Neural crest cell (in vitro differentiated cells): ENCODE measurements around the gene CTSK. TPM values are rescaled to one million over a fixed set of nuclear protein-coding genes. Genes with fewer than 3 reads are reported as not detected.

ENCODE experiments used
- DNase-seq: peaks from one replicate; pipeline ENCODE4 v3.0.0; 2021; ENCODE audit warnings: low read depth, mixed read lengths, low spot score
- H3K27ac Mint-ChIP-seq: one replicate; pipeline ENCODE4 v1.8.0; 2021; ENCODE audit warnings: mild to moderate bottlenecking, mixed read lengths; ENCODE audit not compliant: unreplicated experiment
- H3K27me3 Mint-ChIP-seq: 2 replicates; pipeline ENCODE4 v1.8.0; 2021; ENCODE audit warnings: low read depth, mild to moderate bottlenecking, mixed read lengths
- H3K36me3 Mint-ChIP-seq: 2 replicates; pipeline ENCODE4 v1.8.0; 2021; ENCODE audit warnings: low read depth, mild to moderate bottlenecking, mixed read lengths
- H3K4me1 Mint-ChIP-seq: 2 replicates; pipeline ENCODE4 v1.8.0; 2021; ENCODE audit warnings: mixed read lengths
- H3K4me3 Mint-ChIP-seq: one replicate; pipeline ENCODE4 v1.8.0; 2021; ENCODE audit warnings: mild to moderate bottlenecking, mixed read lengths
- H3K9me3 Mint-ChIP-seq: 2 replicates; pipeline ENCODE4 v1.8.0; 2021; ENCODE audit warnings: mixed read lengths
- CTCF ChIP-seq: fragments of 200-600 bp; sonication (generic); conservative IDR thresholded peaks from 2 replicates; pipeline ENCODE4 v1.5.0; 2021; ENCODE audit warnings: antibody characterized with exemption, mild to moderate bottlenecking
- total RNA-seq: library from RNA; stranded (reverse); gene quantifications from 2 replicates; pipeline ENCODE4 v1.2.1, GENCODE V29; 2021

Gene CTSK
- total RNA-seq, 1 donor from 2014 or later = 5.8 TPM

GRCh38 chr1:150809651-150810050, 1.6 kb upstream of the CTSK start:
- TF ChIP-seq CTCF = no peak
- H3K4me3 Mint-ChIP-seq = no peak overlapping the region
- no peaks in the 10 kb centered on the region for H3K4me1 Mint-ChIP-seq
- no peaks in the 10 kb centered on the region for H3K9me3 Mint-ChIP-seq
- H3K36me3 Mint-ChIP-seq = no peaks in the 10 kb centered on the region
- no peak overlapping the region for H3K27ac Mint-ChIP-seq
- no peaks in the 10 kb centered on the region for H3K27me3 Mint-ChIP-seq
- no peak for DNase-seq

GRCh38 chr1:150808846-150809245, 786 bp upstream of the CTSK start:
- no peak overlapping the region for H3K4me3 Mint-ChIP-seq
- TF ChIP-seq CTCF = no peak
- no peak overlapping the region for H3K27ac Mint-ChIP-seq
- H3K9me3 Mint-ChIP-seq = no peaks in the 10 kb centered on the region
- H3K36me3 Mint-ChIP-seq = no peaks in the 10 kb centered on the region
- H3K4me1 Mint-ChIP-seq = no peaks in the 10 kb centered on the region
- no peaks in the 10 kb centered on the region for H3K27me3 Mint-ChIP-seq
- no peak for DNase-seq

- H3K36me3 Mint-ChIP-seq = peaks cover 2% of the 10 kb centered on the region
- H3K9me3 Mint-ChIP-seq = no peaks in the 10 kb centered on the region
- no peak overlapping the region for H3K27ac Mint-ChIP-seq
- no peaks in the 10 kb centered on the region for H3K4me1 Mint-ChIP-seq
- no peak for DNase-seq
- TF ChIP-seq CTCF = no peak
- no peaks in the 10 kb centered on the region for H3K27me3 Mint-ChIP-seq
- no peak overlapping the region for H3K4me3 Mint-ChIP-seq
Observed at GRCh38 chr1:150807249-150808023, 624 bp downstream of the CTSK start.

GRCh38 chr1:150805899-150806298, 2.2 kb downstream of the CTSK start:
- Mint-ChIP-seq H3K36me3 (peaks cover 2% of the 10 kb centered on the region), H3K4me1 (no peaks in the 10 kb centered on the region), H3K27me3 (no peaks in the 10 kb centered on the region), H3K9me3 (no peaks in the 10 kb centered on the region), H3K27ac (no peak overlapping the region), H3K4me3 (no peak overlapping the region)
- TF ChIP-seq CTCF = no peak
- DNase-seq = no peak

- DNase-seq = no peak
- H3K4me3 Mint-ChIP-seq = no peak overlapping the region
- no peaks in the 10 kb centered on the region for H3K9me3 Mint-ChIP-seq
- H3K27ac Mint-ChIP-seq = no peak overlapping the region
- H3K36me3 Mint-ChIP-seq = peaks cover 2% of the 10 kb centered on the region
- no peaks in the 10 kb centered on the region for H3K4me1 Mint-ChIP-seq
- no peak for TF ChIP-seq CTCF
- H3K27me3 Mint-ChIP-seq = no peaks in the 10 kb centered on the region
Observed at GRCh38 chr1:150804671-150805070, 3.4 kb downstream of the CTSK start.
